SW 1271 (cell line): ENCODE measurements around the gene PCMT1.
A peak's percentile ranks its signal among the peaks of the same experiment; 100 is the strongest.

Source experiments
- DNase-seq, 2 experiments: peaks; one replicate each; lab custom pipeline; 2025; lab: John Stamatoyannopoulos, UW

The PCMT1 gene

DNA sequence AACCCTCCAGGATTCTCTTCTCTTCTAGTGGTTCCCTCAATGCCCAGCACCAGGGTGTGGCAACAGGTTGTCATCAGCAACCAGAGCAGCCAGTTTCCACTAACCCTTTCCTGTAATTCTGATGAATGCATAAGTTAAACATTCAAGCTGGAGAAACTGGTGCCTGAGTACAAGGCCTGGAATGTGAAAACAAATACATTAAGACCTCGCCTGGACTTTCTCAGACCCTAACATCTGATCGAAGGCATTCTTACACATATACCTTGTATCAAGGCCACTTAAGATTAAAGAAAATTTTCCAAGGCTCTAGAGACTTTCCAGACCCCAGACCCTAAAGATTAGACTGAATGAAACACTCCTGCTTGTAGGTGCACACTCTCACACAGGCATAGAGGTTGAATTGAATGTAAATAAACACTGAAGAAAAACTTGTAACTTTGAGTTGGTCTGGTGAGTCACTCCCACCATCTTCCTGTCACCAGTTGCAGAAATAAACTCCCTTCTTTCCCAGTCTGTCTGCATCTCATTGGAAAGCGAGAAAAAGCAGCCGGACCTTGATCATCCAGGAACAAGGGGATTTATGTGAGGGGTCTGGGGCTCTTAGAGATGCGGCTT lies 105.6 kb downstream of the PCMT1 start:
- peak; percentile 77 to 89 for DNase-seq

DNA sequence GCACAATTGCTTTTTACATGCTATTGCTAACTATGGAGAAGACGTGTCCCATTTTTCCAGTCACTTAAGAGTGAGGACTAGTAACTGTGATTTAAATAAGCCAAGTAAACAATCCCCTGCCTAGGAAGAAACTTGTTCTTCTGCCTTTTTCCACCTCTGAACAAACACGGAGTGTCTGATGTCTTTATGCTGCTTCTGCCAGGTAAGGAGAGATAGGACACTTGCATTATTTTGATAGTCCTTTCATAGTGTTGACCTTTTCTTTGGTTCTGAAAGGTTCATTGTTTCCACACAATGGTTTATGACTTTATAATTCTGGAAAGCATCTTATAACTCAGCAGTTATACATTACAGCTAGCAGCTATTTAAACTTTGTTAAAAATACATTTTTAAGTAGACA lies 106.2 kb downstream of the PCMT1 start:
- DNase-seq: no peak

DNA sequence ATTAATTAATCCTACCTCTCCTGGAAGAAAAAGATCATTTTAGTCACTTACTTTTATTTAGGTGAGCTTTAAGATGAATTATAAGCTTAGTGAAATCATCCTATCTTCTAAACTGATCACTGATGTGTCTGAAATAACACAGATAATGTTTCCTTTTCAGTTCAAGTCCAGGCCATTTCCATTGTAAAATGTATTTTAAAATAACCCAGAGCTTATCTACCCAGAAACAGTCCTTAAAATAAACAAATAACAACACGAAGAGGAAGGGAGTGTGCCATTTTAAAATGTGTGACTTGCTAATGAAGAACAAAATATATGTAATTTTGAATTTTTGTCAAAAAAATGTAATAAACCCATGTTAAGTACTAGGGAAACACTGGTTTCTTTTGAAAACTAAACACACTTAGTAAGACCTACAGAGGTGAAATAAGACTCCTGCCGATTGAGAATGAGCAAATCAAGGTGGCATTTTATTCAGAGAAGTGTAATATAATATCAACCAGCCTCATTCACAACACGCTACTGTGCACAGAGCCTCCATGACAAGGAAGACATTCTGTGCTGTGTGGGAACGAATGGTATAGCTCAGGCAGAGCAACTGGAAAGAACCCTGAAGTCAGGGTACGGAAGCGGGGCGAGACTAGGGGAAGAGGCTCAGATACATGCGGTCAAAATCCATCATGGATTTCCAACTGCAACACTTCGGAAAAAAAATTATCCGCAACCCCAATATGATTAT lies 106.9 kb downstream of the PCMT1 start:
- DNase-seq: peak in 1 of 2 experiments; percentile 57

DNA sequence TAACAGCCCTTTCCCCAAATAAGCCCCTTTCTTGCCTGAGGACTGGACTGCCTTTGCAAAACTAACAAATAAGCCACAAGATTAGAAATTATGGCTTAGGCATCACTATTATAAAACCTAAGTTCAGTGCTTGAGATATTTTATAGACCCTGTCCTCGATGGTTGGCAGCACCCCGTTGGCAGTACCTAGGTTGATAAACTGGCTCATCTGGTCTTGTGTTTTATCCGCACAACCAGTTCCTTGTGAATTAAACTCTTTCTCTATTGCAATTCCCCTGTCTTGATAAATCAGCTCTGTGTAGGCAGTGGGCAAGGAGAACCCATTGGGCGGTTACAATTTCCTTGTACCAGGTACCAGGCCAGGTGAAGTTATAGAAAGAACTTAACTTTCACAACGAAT lies 108.0 kb downstream of the PCMT1 start:
- no peak for DNase-seq

DNA sequence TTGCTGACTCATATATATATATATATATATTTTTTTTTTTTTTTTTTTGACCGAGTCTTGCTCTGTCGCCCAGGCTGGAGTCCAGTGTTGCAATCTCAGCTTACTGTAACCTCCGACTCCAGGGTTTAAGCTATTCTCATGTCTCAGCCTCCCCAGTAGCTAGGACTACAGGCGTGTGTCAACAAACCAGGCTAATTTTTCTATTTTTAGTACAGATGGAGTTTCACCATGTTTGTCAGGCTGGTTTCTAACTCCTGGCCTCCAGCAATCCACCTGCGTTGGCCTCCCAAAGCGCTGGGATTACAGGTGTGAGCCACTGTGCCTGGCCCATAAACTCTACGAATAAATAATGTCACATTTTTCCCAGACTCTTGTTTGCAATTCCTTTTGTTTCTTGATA lies 109.8 kb downstream of the PCMT1 start:
- DNase-seq: no peak

DNA sequence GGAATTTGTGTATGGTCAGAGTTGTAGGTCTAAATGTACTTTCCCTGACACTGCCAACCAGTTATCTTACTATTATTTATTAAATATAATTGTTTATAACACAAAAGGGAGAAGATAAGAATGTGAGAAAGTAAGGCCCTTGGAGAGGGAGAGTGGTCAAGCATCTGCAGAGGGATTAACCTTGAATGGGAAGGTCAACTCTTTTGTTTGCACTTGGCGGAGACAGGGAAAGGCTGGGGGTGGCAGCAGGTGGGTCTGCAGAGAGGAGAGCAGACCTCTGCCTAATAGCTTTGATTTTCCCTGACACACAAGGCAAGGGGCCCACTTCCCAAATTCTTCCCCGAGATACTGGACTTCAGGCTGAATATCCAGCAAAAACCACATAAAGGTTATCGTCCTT lies 110.4 kb downstream of the PCMT1 start:
- DNase-seq: no peak

DNA sequence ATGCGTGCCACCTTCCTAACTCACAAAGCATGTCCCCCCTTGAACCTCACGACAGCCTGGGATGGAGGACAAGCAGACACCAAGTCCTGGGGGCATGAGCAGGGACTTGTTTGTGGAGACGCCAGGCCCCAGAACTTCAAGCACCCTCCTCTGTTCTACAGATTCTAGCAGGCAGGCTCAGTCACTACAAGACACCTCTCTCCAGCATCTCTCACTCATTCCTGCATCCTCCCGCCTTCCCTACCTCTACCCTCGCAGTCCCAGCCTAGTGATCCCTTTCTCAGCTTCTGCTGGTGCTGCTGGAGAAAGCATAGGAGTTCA lies 110.9 kb downstream of the PCMT1 start:
- DNase-seq: no peak
